Activated naive CD8-positive, alpha-beta T cell (primary cell): ENCODE results near the gene RNPEP.
"Not testable (repeated sequence)": the region's sequence is repeated elsewhere in the genome, so short reads cannot be mapped to it uniquely, and the experiment has no call there.

Experiments
- H3K27ac Mint-ChIP-seq: one replicate; pipeline ENCODE4 v1.8.0; 2021; ENCODE audit warnings: mixed read lengths
- H3K27me3 Mint-ChIP-seq: one replicate; pipeline ENCODE4 v1.8.0; 2021; ENCODE audit warnings: mixed read lengths
- H3K36me3 Mint-ChIP-seq: one replicate; pipeline ENCODE4 v1.8.0; 2021; ENCODE audit warnings: mixed read lengths
- H3K4me1 Mint-ChIP-seq: one replicate; pipeline ENCODE4 v1.8.0; 2021; ENCODE audit warnings: low read depth, mixed read lengths
- H3K4me3 Mint-ChIP-seq: one replicate; pipeline ENCODE4 v1.8.0; 2021; ENCODE audit warnings: mild to moderate bottlenecking, mixed read lengths
- H3K9me3 Mint-ChIP-seq: one replicate; pipeline ENCODE4 v1.8.0; 2021; ENCODE audit warnings: low read depth, mixed read lengths

Gene RNPEP

DNA sequence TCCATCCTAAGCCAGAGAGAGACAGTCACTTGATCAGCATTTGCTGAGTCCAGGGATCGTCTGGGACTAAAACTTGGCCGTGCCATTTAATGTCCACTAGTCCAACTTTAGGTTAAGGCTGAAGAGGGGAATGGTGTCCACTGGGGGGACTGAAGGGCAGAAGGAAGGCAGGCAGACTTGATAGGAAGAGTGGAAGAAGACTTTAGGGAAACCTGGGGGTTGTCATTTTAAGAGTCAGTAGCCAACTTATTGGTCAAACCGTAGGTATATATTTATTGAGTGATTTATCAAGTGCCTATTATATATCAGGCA lies 34.8 kb upstream of the RNPEP start:
- Mint-ChIP-seq H3K9me3 (no peaks in the 10 kb centered on the region), H3K27me3 (peaks cover 37% of the 10 kb centered on the region), H3K4me3 (no peak overlapping the region), H3K4me1 (peaks cover 14% of the 10 kb centered on the region), H3K36me3 (no peaks in the 10 kb centered on the region), H3K27ac (peak overlapping the region; percentile 8)

DNA sequence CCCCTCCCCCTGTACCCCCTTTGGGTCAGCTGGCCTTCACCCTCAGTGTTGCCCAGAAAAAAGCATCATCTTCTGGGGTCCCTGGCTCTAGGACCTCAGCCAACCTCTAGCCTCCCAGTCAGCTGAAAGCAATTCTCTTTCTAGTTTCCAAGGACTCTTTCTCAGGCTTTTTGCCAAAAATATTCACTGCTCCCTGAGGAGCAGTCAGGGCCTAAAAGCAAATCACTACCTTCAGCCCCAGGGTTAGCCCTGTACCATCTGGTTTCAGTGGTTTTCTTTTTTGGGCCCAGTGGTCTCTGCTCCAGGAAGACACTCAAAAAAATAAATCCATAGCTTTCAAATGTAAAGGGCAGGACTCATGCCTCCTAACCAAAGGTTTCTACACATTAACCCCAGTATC lies 33.0 kb upstream of the RNPEP start:
- Mint-ChIP-seq H3K36me3 (no peaks in the 10 kb centered on the region), H3K4me3 (no peak overlapping the region), H3K4me1 (peaks cover 19% of the 10 kb centered on the region), H3K27ac (no peak overlapping the region), H3K27me3 (peaks cover 33% of the 10 kb centered on the region), H3K9me3 (no peaks in the 10 kb centered on the region)

GRCh38 chr1:201954263-201955008 lies 28.0 kb upstream of the RNPEP start:
- peaks cover 22% of the 10 kb centered on the region for H3K4me1 Mint-ChIP-seq
- H3K36me3 Mint-ChIP-seq: peaks cover 6% of the 10 kb centered on the region
- no peaks in the 10 kb centered on the region for H3K9me3 Mint-ChIP-seq
- H3K27ac Mint-ChIP-seq: peak overlapping the region; percentile 97
- peak overlapping the region; percentile 99 for H3K4me3 Mint-ChIP-seq
- no peaks in the 10 kb centered on the region for H3K27me3 Mint-ChIP-seq

DNA sequence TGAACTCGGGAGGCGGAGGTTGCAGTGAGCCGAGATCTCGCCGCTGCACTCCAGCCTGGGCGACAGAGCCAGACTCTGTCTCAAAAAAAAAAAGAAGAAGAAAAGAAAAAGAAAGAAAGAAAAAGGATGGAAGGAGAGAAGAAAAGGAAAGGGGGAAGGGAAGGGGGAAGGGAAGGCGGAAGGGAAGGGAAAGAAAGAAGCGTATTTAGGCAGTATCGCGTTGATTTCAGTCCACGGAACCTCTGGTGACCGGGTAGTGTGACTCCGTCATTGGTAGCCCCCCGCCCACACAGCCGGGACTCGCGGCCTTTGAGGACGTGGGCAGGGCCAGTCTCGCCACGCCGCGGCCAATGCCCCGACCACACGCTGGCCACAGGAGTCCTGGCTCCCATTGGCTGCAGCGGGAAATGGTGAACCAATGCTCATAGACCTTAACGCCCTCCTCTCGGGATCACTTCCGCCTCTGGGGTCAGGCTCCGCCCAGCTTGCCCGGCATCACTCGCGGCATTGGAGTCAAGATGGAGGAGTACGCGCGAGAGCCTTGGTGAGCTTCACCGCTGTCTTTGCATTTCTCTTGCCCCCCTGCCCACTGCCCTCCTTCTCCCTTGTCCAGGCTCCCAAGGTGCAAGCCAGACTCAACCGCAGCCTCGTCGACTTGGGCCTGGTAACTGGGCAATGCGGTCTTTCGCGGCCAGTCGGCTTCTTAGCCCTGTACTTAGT lies 27.3 kb upstream of the RNPEP start, which contains the start of gene TIMM17A:
TSS of gene TIMM17A (plus strand) at position 495 of the 720 bp plus-strand sequence. CDS start at position 519, 24 bp downstream.
- peak within 1 kb of the TSS; percentile 99 for H3K4me3 Mint-ChIP-seq
- H3K4me1 Mint-ChIP-seq: peaks cover 22% of the 10 kb centered on the region
- no peaks in the 10 kb centered on the region for H3K27me3 Mint-ChIP-seq
- peaks cover 6% of the 10 kb centered on the region for H3K36me3 Mint-ChIP-seq
- H3K9me3 Mint-ChIP-seq: no peaks in the 10 kb centered on the region
- H3K27ac Mint-ChIP-seq: peak within 1 kb of the TSS; percentile 97

DNA sequence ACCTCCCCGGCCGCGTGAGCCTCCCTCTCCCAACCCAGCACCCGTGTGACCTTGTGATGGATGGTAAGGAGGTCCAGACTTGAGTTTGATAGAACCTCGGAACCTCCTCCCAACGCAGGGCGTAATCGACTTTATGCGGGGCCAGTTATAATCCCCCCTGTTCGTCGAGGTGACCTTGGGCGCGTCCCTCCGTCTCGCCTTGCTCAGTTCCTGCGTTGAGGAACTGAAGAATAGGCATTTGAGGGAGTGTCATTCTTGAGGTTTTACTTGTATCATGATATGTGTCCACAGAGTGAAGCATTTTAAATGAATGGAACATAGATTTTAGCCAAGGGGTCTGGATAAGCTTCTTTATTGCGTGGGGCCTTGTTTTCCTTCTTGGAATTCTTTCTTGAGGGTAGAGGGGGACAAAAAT lies 26.7 kb upstream of the RNPEP start:
- Mint-ChIP-seq H3K4me1 (peaks cover 22% of the 10 kb centered on the region), H3K27ac (peak overlapping the region; percentile 97), H3K9me3 (no peaks in the 10 kb centered on the region), H3K4me3 (peak overlapping the region; percentile 99), H3K36me3 (peaks cover 6% of the 10 kb centered on the region), H3K27me3 (no peaks in the 10 kb centered on the region)

DNA sequence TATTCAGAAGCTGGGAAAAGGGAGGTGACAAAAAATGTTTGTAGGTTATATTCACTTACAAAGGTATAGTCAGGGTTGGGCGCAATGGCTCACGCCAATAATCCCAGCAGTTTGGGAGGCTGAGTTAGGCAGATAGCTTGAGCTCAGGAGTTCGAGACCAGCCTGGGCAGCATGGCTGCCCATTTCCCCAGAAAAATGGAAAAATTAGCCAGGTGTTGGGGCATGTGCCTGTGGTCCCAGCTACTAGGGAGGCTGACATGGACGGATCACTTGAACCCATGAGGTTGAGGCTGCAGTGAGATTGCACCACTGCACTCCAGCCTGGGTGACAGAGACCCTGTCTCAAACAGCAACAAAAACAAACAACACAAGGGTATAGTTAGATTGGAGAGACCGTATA lies 24.1 kb upstream of the RNPEP start:
- H3K4me3 Mint-ChIP-seq: no peak overlapping the region
- H3K9me3 Mint-ChIP-seq: no peaks in the 10 kb centered on the region
- H3K4me1 Mint-ChIP-seq: peaks cover 25% of the 10 kb centered on the region
- H3K27ac Mint-ChIP-seq: no peak overlapping the region
- peaks cover 6% of the 10 kb centered on the region for H3K36me3 Mint-ChIP-seq
- H3K27me3 Mint-ChIP-seq: no peaks in the 10 kb centered on the region

DNA sequence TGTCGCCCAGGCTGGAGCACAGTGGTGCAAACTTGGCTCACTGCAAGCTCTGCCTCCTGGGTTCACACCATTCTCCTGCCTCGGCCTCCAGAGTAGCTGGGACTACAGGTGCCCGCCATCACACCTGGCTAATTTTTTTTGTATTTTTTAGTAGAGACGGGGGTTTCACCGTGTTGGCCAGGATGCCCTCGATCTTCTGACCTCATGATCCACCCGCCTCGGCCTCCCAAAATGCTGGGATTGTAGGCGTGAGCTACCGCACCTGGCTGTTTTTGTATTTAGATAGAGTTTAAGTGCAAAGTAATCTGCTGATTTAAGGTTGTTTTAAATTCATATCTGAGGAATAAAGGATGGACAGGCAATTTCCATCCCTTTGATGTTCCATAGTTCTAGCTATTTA lies 20.1 kb upstream of the RNPEP start:
- H3K27me3 Mint-ChIP-seq, H3K9me3 Mint-ChIP-seq, H3K4me1 Mint-ChIP-seq, H3K4me3 Mint-ChIP-seq, H3K27ac Mint-ChIP-seq, H3K36me3 Mint-ChIP-seq: not testable (repeated sequence)

DNA sequence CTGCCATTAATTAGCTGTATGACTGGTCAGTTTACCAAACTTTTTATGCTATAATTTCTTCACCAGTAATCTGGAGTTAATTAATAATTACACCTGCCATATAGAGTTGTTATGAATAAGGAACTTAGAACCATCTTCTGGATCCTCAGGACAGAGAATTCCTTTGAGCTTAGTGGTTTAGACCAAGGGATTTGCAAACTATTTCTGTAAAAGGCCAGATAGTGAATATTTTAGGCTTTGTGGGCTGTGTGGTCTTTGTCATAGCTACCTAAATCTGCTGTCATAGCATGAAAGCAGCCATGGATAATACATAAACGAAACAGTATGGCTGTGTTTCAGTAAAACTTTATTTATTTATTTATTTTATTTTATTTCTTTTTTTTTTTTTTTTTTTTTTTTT lies 18.2 kb upstream of the RNPEP start:
- H3K27me3 Mint-ChIP-seq: no peaks in the 10 kb centered on the region
- no peaks in the 10 kb centered on the region for H3K9me3 Mint-ChIP-seq
- no peaks in the 10 kb centered on the region for H3K36me3 Mint-ChIP-seq
- H3K27ac Mint-ChIP-seq: no peak overlapping the region
- no peak overlapping the region for H3K4me3 Mint-ChIP-seq
- peaks cover 3% of the 10 kb centered on the region for H3K4me1 Mint-ChIP-seq

GRCh38 chr1:201966171-201966570 lies 16.3 kb upstream of the RNPEP start:
- Mint-ChIP-seq H3K4me3 (no peak overlapping the region), H3K27ac (no peak overlapping the region), H3K27me3 (no peaks in the 10 kb centered on the region), H3K4me1 (peaks cover 3% of the 10 kb centered on the region), H3K36me3 (no peaks in the 10 kb centered on the region), H3K9me3 (no peaks in the 10 kb centered on the region)

DNA sequence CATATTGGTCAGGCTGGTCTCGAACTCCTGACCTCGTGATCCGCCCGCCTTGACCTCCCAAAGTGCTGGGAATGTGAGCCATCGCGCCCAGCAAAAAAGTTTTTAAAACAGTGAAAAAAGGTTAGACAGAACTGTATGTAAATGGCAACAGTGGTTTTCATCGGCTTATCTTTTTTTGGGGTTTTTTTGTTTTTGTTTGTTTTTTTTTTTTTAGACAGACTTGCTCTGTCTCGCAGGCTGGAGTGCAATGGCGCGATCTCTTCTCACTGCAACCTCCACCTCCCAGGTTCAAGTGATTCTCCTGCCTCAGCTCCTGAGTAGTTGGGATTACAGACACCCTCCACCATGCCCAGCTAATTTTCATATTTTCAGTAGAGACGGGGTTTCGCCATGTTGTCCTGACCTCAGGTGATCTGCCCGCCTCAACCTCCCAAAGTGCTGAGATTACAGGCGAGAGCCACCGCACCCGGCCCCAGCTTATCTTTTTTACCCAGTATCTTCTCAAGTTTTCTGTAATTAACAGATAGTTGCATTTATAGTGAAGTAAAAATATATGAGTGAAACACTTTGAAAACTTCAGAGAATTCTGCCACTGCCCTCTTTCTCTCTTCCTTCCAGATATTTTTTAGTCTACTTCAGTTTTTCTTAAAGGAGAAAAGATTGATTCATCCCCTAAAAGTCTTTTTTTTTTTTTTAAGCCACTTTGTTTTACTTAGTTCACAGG lies 14.1 kb upstream of the RNPEP start:
- H3K4me3 Mint-ChIP-seq: no peak overlapping the region
- no peak overlapping the region for H3K27ac Mint-ChIP-seq
- no peaks in the 10 kb centered on the region for H3K9me3 Mint-ChIP-seq
- H3K4me1 Mint-ChIP-seq: no peaks in the 10 kb centered on the region
- no peaks in the 10 kb centered on the region for H3K27me3 Mint-ChIP-seq
- H3K36me3 Mint-ChIP-seq: no peaks in the 10 kb centered on the region

DNA sequence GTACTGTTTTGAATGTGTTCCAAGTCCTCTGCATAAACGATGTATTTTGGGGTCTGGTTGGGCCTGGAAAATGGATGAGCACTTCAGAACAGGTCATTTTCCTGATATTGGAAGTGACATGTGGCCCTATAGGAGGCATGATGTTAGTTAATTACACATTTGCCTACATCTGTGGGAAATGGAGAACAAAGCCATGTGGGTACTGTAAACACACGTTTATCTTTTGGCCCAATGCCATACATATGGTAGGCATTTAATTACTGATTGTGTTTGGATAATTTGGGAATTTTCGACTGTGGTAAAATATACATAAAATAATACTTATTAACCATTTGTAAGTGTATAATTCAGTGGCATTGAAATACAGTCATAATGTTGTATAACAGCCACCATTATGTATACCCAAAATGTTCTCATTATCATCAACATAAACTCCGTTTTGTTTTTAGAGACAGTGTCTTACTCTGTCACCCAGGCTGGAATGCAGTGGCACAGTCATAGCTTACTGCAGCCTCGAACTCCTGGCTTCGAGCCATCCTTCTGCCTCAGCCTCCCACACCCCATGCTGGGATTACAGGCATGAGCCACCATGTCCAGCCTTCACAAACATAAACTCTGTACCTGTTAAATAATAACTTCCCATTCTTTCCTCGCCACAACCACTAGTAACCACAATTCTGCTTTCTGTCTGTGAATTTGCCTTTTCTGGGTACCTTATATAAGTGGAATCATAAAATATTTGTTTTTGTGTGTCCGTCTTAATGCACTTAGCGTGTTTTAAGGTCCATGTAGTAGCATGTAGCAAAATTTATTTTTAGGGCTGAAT lies 11.9 kb upstream of the RNPEP start:
- Mint-ChIP-seq H3K27ac (no peak overlapping the region), H3K9me3 (no peaks in the 10 kb centered on the region), H3K4me1 (no peaks in the 10 kb centered on the region), H3K36me3 (no peaks in the 10 kb centered on the region), H3K4me3 (no peak overlapping the region), H3K27me3 (no peaks in the 10 kb centered on the region)

DNA sequence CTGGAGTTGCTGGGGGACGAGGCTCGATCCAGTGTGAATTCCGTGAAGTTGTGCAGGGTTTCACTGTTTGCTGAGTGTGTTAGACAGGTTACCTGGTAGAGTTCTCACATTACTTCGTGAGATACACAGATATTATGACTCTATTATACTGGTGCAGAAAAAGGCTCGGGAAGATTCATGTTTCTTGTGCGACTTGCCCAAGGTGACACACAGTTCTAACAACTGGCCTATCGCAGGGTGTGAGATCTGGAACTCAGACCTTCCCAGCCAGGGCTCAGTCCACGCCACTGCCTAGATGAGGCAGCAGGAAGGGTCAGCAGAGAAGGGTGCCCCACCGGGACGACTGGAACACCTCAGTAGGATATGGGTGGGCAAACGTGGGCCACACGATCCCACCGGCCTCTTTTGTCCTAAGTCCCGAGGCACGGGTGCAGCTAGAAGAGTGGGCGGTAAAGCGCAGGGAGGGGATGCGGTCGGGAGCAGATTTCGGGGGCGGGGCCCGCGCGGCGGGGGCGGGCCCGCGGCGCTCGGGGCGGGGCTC lies 296 bp upstream of the RNPEP start:
- H3K36me3 Mint-ChIP-seq: no peaks in the 10 kb centered on the region
- no peaks in the 10 kb centered on the region for H3K9me3 Mint-ChIP-seq
- H3K4me3 Mint-ChIP-seq: peak overlapping the region; percentile 91
- H3K27ac Mint-ChIP-seq: peak overlapping the region; percentile 66
- peaks cover 24% of the 10 kb centered on the region for H3K4me1 Mint-ChIP-seq
- H3K27me3 Mint-ChIP-seq: no peaks in the 10 kb centered on the region

DNA sequence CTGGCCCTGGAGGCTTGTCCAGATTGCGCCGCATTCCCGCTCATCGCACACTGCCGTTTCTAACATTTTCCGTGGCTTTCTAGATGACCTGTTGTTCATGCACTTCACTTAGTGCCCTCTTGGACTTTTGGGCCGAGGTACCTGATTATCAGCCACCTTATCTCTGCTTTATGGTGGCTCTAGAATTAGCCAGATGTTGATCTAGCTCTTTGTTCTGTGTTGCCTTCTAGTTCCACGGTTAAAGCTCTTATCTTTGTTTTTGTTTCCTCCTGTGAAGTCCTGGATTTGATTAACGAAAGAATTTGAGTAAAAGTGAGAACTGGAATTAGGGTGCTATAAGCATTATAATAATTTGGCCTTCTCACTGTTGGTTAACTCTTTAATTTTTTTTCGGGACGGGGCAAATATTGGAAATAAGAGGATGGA lies 945 bp downstream of the RNPEP start:
- Mint-ChIP-seq H3K9me3 (no peaks in the 10 kb centered on the region), H3K4me3 (peak overlapping the region; percentile 100), H3K4me1 (peaks cover 24% of the 10 kb centered on the region), H3K36me3 (no peaks in the 10 kb centered on the region), H3K27ac (peak overlapping the region; percentile 94), H3K27me3 (no peaks in the 10 kb centered on the region)

DNA sequence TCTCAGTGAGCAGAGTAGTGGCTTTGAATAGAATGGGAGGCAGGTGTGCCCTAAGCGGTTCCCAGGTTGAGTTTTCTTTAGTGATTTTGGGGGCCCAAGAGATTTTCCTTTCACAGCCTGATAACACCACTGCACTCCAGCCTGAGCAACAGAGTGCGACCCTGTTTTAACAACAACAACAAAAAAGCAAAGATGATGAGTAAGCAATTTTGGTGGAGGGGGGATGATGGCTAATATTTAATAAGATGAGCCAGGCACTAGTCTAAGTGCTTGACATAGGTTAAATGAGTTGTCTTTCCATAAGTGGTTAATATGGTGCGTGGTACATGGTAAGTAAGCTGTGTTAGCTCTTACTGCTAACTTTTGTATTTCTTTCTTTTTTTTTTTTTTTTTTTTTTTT lies 2.0 kb downstream of the RNPEP start:
- Mint-ChIP-seq H3K36me3 (no peaks in the 10 kb centered on the region), H3K4me1 (peaks cover 24% of the 10 kb centered on the region), H3K9me3 (no peaks in the 10 kb centered on the region), H3K4me3 (peak overlapping the region; percentile 100), H3K27ac (no peak overlapping the region), H3K27me3 (no peaks in the 10 kb centered on the region)
